Fibroblast of skin of left biceps (primary cell): Measurements from ENCODE around the gene EEF2KMT.
"Not testable (repeated sequence)": the region's sequence is repeated elsewhere in the genome, so short reads cannot be mapped to it uniquely, and the experiment has no call there.

Experiments used
- DNase-seq, 2 experiments: peaks; one replicate each; pipeline ENCODE4 v3.0.0-alpha.2; 2013; ENCODE audit warnings: low read depth in 2 of 2

EEF2KMT gene, protein sequence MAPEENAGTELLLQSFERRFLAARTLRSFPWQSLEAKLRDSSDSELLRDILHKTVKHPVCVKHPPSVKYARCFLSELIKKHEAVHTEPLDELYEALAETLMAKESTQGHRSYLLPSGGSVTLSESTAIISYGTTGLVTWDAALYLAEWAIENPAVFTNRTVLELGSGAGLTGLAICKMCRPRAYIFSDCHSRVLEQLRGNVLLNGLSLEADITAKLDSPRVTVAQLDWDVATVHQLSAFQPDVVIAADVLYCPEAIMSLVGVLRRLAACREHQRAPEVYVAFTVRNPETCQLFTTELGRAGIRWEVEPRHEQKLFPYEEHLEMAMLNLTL

DNA sequence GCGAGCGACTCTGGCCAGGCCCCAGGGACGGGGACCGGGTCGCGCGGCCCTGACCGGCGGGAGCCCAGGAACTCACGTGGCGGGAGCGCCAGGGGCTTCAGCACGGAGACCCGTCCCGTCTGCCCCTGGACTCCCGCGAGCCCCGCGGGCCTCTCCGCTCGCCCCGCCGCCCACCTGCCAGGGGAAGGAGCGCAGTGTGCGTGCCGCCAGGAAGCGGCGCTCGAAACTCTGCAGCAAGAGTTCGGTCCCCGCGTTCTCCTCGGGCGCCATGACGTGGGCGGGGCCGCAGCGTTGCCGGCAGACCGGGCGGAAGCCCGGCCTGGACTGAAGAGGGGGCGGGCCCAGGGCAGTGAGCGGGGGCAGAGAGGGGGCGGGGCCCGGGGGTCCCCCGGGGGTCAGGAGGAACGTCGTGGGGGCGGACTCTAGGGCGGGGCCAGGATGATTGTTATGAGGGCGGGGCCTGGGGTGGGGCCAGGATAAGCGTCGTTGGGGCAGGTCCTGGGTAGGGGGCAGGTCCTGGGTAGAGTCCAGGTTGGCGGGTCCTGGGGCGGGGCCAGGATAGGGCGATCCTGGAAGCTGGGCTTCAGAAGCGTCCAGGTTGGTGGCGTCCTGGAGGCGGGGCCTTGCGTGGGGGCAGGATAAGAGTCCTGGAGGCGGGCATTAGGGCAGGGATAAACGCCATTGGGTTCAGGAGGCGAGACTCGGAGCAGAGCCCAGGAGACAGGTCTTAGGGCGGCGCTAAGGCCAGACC, at the start of gene EEF2KMT:
TSS of gene EEF2KMT (minus strand) at position 326 of the 751 bp plus-strand sequence. CDS start at position 270, 56 bp downstream.
- DNase-seq: peak; percentile 99

DNA sequence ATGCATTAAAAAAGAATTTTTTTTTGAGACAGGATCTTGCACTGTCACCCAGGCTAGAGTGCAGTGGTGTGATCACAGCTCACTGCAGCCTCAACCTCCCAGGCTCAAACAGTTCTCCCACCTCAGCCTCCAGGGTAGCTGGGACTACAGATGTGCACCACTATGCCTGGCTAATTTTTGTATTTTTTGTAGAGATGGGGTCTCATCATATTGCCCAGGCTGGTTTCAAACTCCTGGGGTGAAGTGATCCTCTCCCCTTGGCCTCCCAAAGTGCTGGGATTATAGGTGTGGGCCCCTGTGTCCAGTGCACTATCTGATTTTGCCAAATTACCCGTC, 47.0 kb upstream of the EEF2KMT start:
- not testable (repeated sequence) for DNase-seq

DNA sequence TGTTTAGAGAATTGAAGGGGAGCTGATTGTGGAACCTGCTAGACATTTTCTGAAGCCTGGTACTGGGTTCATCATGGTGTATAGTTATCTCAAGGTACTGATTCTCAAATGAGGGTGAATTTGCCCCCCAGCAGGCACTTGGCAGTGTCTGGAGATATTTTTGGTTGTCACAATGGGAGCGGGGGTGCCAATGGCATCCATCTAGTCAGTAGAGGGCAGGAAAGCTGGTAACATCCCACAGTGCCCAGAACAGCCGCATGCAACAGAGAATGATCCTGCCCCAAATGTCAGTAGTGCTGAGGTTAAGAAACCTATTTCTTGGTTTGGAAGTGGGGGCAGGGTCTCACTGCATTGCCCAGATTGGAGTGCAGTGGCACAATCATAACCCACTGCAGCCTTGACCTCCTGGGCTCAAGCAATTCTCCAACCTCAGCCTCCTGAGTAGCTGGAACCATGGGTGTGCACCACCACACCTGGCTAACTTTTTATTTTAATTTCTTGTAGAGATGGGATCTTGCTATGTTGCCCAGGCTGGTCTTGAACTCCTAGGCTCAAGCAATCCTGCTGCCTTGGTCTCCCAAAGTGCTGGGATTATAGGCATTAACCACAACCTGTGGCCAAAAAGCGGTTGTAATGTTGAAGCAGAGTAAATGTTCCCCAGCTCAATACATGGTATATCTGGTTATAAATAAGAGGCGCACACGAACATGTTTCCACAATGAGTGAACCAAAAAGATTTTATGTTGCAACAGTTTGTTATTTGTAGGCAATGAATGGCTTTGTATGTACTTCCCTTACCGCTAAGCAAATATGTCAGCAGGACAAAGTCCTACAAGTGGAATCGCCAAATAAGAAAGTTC, 46.4 kb upstream of the EEF2KMT start:
- DNase-seq: no peak

DNA sequence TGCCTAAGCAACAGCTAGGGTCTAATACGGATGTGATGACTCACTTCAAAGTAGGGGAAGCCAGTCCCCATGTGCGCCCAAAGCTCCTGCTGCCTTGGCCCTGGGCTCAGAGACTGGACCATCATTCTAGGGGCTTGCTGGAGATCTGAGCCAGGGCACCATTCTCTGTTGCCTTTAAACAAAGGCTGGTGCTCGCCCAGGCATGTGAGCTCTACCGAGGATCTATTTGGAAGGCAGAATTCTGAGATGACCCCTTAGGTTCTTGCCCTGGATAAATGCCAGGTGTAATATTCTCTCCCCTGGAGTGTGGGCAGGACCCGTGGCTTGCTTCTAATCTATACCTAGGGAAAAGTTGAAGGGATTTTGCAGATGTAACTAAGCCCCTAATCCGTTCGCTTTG, 42.6 kb upstream of the EEF2KMT start:
- not testable (repeated sequence) for DNase-seq

DNA sequence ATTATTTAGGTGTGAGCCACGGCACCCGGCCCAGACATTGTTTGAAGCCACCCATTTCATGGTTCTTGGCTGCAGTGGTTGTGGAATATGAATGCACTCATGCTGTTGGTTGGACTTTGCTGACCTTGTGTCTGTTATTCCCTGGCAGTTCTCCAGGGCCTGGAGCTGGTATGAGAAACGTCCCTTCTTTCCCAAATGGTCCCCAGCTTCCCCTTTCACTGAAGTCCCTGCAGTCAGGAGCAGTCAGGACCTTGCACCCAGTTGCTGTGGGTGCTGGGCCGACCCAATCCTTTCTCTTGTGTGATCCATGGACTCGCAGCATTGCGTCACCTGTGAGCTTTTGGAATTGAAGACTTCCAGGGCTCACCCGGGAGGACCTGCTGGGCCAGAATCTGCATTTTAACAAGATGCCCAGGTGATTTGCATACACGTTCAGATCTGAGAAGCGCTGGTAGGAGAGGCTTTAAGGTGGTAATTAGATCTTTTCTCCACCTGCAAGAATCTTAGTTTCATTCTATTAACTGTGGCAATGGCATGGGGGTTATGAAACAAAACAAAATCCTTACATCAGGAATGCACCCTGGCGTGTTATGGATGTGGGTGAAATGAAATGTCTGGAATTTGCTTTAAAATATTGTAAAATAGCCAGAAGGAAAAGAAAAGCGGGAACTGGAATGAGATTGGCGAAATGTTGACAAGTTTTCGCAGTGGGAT, 37.3 kb upstream of the EEF2KMT start:
- not testable (repeated sequence) for DNase-seq

DNA sequence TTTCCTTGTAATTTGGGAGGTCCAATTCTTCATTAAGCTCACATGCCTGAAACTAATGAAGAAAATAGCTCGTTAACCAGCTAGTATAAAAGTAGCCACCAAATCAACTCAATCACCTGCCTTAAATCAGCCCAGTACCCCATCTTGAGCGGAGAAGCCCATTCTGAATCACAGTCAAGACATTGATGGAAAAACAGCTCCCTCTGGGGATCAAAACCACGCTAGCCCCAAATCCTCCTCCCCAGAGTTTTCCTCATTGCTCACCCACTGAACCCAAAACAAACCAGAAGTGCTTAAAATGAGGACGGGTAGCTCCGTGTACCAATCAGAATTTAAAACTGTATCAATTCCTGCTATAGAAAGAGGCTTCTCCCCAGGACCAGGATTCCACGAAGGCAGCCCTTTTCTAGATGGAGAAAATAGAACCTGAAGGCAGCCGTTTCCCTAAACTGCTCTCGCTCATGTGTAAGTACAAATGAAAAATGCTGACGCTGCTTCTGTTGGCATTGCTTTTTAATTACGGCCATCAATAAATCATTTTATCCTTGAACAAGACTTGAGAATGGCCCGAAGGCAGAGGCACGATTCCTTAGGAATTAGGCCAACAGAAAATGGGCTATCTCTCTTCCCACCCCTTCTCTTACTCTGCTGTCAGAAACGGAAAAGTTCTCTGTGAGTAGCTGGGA, 35.5 kb upstream of the EEF2KMT start:
- not testable (repeated sequence) for DNase-seq

DNA sequence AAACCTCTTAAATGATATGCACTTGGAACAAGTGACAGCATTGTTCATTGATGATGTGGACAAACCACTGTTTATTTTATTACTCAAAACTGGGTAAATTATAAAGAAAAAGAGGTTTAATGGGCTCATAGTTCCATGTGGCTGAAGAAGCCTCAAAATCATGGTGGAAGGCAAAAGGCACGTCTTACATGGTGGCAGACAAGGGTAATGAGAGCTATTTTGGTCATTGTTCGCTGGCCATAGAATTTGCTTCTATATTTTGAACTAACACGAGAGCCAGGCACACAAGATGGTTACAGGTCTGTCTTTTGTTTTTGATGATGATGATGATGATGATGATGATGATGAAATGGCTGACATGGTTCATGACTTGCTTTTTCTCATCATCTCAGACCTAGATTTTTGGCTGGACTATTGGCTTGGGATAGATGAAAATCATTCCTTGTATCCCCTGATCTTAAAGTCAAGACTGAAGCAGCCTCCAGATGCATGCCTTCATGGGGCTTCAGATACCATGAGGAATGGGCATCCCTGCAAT, 33.9 kb upstream of the EEF2KMT start:
- DNase-seq: not testable (repeated sequence)

DNA sequence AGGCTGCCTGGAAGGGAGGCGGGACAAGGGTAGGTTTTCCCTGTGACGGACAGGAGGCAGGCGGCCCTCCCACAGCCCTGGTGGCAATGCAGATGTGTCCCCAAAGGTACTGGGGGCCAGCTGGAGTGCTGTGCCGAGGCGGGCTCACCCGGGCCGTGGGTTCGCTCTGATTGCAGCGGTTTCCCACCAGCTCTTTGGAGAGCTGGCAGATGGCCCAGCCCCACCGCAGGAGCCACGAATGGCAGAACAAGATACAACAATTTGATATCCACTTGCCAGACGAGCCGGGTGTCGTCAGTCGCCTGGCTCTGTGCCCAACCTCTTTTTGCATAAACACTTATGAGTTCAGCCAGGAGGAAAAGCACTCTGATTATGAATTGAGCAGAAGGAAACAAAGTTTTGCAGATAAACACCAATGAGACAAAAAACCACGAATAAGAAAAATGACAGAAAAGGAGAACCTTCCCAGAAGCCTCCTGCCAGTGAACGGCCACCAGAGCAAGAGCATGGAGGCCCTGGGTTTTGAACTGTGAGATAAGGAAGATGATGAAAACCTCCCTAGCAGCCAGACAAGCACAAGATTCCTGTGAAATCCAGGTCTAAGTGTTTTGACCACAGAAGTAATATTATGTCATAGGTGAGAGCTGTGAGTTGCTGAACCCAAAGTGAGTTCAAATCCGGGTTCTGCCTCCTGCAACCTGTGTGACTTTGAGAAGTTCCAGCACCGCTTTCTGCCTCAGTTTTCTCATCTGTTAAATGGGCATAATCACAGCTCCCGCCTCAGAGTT, 19.9 kb upstream of the EEF2KMT start:
- peak; percentile 3 to 8 for DNase-seq

DNA sequence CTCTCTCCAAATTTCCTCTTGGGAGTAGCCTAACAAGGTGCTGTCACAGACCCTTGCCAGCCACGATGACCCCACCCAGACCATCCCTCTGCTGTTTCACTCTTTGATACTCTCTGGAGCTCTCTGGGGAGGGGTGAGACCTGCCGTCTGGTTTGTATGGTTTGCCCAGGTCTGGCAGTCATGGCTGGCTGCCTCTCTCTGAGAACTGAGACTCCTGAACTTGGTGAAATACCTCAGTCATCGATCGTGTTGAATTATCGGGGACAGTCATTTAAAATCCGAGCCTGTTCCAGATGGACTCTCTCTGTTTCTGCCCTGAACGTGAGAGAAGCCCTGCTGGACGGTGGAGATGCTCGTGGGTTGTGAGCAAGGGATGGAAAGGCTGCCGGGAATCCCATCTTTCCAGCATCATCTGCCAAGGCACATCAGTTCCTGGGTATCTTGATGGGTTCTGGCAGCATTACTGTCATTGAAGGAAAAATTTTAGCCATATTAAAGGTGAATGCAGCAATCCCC, 19.2 kb upstream of the EEF2KMT start:
- DNase-seq: not testable (repeated sequence)

DNA sequence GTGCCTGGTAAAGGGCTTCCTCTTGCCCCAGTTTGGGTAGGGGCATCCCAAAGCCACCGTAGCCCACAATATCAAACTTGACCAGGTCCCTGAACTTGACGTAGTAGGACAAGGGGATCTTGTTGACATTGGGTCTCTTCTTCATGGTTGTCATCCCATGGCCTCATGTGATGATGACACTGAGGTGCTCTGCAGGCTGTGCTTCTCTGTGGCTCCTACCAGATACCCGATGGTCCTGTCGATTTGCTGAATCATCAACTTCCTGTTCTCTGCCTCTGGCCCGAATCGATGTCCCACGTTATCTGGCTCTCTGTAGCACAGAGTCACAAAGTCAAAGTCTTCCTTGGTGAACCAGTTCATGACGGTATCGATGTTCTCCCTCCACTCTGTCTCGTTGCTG, 13.3 kb upstream of the EEF2KMT start:
- DNase-seq: not testable (repeated sequence)

DNA sequence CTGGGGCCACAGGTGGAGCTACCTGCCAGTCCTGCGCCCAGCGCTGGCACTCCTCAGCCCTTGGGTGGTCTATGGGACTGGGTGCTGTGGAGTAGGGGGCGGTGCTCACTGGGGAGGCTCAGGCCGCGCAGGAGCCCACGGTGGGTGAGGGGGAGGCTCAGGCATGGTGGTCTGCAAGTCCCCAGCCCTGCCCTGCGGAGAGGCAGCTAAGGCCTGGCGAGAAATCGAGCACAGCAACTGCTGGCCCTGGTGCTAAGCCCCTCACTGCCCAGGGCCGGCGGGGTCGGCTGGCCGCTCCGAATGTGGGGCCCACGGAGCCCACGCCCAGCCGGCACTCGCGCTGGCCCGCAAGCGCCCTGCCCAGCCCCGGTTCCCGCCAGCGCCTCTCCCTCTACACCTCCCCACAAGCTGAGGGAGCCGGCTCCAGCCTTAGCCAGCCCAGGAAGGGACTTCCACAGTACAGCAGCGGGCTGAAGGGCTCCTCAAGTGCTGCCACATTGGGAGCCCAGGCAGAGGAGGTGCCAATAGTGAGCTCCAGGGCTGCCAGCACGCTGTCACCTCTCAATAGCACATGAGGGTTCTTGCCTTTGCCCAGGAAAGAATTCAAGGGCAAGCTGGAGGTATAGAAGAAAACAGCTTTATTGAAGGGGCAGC, 11.0 kb upstream of the EEF2KMT start:
- no peak for DNase-seq

DNA sequence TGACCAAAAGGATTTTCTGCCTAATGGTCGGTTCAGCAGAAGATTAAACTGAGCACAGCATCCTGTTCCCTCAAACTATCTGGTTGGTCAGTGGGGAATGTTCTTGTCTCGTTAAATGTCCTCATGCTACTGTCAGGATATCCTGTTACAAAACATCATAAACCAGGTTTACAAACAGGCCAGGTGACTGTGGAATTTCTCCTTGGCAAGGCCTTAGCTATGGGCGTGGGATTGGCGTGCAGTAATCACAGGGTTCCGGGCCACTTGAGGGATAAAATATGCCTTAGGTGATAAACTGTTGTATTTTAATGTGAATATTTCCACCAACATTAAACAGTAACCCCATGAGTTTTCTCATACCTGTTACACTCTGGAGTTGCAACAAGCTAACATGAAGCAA, 7.4 kb upstream of the EEF2KMT start:
- DNase-seq: not testable (repeated sequence)

DNA sequence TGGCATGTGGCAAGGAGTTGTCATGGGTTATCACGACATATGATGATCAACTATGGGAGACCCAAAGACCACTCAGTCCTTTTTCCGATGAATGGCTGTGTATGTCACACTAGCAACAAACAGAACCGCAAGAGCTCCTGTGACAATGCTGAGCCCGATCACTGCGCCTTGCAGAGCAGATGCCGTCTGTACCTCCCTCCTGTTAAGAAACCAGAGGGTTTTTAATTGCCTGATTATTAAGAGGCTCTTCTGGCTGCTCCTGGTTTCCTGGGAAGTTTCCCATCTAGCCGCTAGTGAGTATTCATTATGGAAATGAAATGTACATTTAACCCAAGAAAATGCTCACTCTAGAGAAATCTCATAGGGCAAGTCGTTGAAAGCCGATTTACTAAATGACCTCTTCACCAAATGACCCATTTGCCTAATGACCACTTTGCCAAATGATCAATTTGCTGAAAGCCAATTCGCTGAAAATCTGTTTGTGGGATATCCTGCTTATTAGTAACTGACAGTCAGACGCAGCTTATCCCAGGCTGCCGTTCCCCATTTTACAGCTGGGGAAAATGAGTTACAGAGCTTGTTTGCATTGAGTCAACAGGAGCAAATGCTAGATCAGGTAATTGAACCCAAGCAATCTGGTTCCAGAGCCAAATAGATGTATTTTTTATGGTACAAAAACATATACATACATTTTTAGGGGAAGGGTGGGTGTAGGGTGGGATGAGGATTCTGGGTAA, 5.9 kb upstream of the EEF2KMT start:
- DNase-seq: not testable (repeated sequence)

DNA sequence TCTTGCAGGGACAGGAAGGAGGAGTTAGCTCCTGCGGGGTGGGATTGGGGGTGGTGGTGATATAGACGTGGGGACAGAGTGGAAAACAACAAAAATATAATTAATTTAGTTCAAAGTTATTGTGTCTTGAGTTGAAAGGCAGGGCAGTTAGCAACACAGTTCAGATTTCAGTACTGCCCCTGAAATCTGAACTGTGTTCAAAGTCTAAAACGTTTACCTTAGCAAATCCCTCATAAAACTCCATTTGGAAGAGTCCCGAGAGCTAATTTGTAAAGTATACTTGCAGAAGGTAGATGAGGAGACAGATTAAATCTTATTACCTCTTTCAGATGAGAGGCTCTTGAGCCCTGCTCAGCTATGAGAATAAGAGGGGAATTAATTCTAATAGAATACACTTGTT, 1.6 kb upstream of the EEF2KMT start:
- DNase-seq: not testable (repeated sequence)

DNA sequence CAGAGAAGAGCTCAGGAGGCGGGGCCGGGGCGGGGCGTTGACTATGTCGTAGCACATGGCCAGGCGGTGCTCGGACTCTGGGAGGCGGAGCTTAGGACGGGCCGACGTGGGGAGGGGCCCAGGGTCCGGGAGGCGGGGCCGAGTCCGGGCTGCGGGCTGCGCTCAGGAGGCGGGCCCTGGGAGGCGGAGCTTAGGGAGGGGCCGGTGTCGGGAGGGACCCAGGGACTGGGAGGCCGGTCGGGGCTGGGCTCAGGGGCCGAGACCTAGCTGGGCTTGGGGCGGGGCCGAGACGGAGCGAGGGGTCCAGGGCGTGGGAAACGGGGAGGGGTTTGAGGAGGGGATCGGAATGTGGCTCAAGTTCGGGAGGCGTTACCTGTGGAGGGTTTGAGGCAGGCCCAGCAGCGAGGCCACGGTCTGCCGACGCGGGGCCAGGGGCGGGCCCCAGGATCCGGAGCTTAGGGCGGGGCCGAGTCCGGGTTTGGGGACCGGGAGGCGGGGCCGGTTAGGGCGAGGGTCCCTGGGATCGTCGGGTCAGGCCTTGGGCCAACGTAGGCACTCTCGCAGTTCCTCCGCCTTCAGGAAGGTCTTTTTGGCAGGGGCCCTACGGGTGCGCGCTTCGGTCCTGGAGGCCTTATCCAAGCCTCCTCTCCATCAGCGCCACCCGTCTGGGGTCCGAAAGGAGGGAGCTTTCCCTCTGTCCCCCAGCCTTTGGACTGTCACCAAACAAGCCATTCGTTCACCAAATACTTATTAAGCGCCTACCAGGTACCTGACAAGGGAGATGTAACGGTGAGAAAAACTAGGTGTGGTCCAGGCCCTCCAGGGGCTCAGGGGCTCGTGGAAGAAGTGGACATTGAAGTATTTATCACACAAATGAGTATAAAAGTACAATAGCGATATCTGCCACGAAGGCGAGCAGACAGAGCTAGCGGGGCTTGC, 895 bp upstream of the EEF2KMT start:
- DNase-seq: peak in 1 of 2 experiments; percentile 28

DNA sequence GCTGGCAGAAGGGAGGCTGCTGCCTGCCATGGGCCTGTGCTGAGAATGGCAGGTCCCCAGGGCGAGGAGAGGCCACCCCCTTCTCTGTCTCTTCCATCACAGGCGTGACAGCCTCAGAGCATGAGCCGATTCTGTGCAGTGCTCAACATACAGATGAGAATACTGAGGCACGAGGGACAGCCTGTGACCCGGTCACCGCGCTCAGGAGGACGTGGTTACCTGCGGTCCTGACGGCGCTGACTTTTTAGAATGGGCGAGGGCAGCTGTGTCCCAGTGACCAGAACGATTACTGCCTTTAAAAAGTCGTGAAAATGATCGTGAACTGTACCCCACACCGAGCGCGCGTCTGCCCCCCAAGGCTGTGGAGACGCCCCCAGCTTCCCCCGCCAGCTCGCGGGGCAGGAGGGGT, 530 bp downstream of the EEF2KMT start:
- DNase-seq: not testable (repeated sequence)

DNA sequence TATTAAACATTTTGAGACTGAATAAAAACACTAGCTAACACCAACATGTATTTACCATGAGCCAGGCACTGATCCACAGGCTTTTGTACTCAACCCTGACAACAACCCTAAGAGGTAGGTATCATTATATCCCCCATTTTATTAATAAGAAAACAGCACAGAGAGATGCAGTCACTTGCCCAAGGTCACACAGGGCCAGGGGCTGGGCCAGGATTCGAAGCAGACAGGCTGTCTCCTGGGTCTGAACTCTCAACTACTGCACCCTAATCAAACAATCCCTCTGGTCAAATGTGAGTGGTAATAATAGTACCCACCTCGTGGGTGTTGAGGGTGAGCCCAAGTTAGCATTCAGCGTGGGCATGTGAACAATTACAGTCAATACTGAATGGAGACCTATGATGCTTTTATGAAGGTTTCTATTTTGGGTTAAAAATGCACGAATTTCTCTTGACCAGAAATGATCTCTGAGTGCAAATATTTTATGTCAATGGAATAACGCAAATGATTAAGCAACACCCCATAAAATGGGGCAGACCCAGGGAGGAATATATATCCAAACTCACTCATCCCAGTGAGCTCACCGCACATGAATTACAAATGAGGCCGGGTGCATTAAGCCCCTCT, 1.0 kb downstream of the EEF2KMT start:
- DNase-seq: not testable (repeated sequence)
